AG04449 (cell line): ENCODE results near the gene CCDC171.

ENCODE experiments used
- CTCF ChIA-PET: fragments of 350-600 bp; formaldehyde crosslinking; extraction: SDS; loops from one replicate; lab custom pipeline; 2021; ENCODE audit warnings: antibody characterized with exemption; lab: Yijun Ruan, JAX
- POLR2A ChIA-PET: fragments of 400-600, 350-600 bp; formaldehyde crosslinking; extraction: SDS; loops from one replicate; lab custom pipeline; 2020; ENCODE audit warnings: antibody characterized with exemption, inconsistent platforms; lab: Yijun Ruan, JAX
- DNase-seq: peaks from one replicate; pipeline ENCODE4 v3.0.0-alpha.2; 2010; ENCODE audit warnings: low read depth, low spot score
- H3K4me3 ChIP-seq: 2 replicates; pipeline ENCODE4 v1.5.1; 2011; ENCODE audit warnings: low read depth, mild to moderate bottlenecking, control low read depth, low read length
- TF ChIP-seq, protein P1 (sequence below): IDR thresholded peaks from one replicate; pipeline ENCODE4 v1.5.1; 2011; ENCODE audit warnings: mild to moderate bottlenecking, moderate library complexity, low read length, control low read depth, inconsistent platforms; ENCODE audit not compliant: insufficient read depth; ENCODE audit errors: missing control alignments

CCDC171 gene

DNA sequence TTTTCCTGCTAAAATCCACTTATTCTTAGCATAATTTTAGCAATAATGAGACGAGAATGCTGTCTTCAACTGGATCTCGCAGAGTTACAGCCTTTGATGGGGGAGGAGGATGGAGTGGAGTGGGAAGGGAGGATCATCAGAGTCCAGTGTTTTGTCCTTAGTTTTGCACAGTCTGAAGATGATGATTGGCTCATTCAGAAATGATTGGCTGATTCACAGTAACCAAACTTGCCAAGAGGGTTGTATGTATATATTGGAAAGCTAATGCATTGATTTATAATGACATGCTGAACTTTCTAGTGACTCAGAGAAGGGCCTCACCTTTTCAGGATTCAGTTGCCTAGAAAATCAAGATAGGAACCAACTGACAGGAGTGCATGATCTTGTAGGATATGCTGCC lies 448.0 kb downstream of the CCDC171 start:
- DNase-seq, result no peak
- POLR2A ChIA-PET, result no interaction called here
- CTCF ChIA-PET, result no interaction called here
- no peak overlapping the region for H3K4me3 ChIP-seq
- TF ChIP-seq, protein P1, sequence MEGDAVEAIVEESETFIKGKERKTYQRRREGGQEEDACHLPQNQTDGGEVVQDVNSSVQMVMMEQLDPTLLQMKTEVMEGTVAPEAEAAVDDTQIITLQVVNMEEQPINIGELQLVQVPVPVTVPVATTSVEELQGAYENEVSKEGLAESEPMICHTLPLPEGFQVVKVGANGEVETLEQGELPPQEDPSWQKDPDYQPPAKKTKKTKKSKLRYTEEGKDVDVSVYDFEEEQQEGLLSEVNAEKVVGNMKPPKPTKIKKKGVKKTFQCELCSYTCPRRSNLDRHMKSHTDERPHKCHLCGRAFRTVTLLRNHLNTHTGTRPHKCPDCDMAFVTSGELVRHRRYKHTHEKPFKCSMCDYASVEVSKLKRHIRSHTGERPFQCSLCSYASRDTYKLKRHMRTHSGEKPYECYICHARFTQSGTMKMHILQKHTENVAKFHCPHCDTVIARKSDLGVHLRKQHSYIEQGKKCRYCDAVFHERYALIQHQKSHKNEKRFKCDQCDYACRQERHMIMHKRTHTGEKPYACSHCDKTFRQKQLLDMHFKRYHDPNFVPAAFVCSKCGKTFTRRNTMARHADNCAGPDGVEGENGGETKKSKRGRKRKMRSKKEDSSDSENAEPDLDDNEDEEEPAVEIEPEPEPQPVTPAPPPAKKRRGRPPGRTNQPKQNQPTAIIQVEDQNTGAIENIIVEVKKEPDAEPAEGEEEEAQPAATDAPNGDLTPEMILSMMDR, result no peak

DNA sequence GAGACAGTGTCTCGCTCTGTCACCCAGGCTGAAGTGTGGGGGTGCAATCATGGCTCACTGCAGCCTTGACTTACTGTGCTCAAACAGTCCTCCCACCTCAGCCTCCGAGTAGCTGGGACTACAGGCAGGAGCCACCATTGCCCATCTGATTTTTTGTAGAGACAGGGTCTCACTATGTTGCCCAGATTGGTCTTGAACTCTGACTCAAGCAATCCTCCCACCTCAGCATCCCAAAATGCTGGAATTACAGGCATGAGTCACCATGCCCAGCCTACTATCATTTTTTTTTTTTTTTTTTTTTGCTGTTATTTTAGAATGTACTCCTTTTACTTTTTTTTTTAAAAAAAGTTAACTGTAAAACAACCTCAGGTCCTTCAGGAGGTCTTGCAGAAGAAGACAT lies 449.0 kb downstream of the CCDC171 start:
- CTCF ChIA-PET, result interaction anchor here (1.1 to 1.3 kb wide), 2 partner anchors 11 to 26 kb away, joined by 4 read pairs; no protein-coding TSS in a partner anchor
- TF ChIP-seq, protein P1, result no peak
- DNase-seq, result no peak
- no peak overlapping the region for H3K4me3 ChIP-seq
- POLR2A ChIA-PET, result no interaction called here

DNA sequence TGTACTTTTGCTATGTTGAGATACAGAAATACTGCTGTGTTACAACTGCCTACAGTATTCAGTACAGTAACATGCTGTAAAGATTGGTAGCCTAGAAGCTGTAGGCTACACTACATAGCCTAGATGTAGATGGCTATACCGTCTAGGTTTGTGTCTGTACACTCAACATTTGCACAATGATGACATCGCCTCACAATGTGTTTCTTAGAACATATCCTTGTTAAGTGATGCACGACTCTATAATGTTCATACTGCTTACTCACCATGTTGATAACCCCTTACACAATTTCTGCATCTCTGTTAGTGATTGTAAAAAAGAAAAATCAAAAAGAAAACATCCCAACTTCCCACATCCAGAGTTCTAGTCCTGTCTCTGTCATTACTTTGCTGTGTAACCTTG lies 450.0 kb downstream of the CCDC171 start:
- no peak overlapping the region for H3K4me3 ChIP-seq
- DNase-seq, result no peak
- TF ChIP-seq, protein P1, result no peak
- POLR2A ChIA-PET, result no interaction called here
- CTCF ChIA-PET, result interaction anchor here (1.1 to 1.3 kb wide), 2 partner anchors 10 to 25 kb away, joined by 4 read pairs; no protein-coding TSS in a partner anchor

DNA sequence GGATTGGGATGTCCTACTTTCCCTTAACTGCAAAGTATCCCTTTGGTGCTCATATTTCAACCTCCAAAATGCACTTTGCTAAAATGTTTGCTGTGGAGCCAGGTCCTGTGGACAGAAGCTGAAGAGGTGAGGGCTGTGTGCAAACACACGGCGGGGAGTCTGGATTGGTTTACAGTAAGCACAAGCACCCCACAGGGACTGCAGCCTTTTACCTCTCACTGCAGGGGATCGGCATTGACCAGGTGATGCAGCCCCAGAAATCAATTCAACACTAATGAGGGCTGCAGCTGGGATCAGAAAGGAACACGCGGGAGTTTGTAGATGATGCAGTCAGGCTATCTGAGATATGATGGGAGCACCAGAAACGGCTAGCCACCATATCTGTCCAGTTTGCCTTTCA lies 450.9 kb downstream of the CCDC171 start:
- no peak overlapping the region for H3K4me3 ChIP-seq
- POLR2A ChIA-PET, result no interaction called here
- TF ChIP-seq, protein P1, result no peak
- CTCF ChIA-PET, result no interaction called here
- no peak for DNase-seq

DNA sequence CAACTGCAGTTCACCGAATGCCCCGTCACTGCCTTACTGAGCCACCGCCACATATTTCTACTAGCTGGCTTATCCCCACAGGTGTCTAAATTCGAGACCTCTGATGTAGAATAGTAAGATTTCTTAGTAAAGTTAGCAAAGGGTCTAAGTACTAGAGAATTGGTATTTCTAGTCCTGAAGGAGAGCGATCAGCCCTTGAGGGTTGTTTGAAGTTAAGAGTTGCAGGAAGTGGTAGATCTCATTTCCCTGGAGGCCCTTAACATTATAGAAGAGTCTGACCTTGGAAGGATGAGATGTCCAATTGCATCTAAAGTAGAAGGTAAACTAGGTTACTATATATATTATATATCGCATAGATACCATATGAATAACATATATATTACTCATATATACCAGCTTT lies 451.8 kb downstream of the CCDC171 start:
- no peak overlapping the region for H3K4me3 ChIP-seq
- ChIA-PET CTCF (no interaction called here), POLR2A (no interaction called here)
- no peak for DNase-seq
- TF ChIP-seq, protein P1, result no peak

DNA sequence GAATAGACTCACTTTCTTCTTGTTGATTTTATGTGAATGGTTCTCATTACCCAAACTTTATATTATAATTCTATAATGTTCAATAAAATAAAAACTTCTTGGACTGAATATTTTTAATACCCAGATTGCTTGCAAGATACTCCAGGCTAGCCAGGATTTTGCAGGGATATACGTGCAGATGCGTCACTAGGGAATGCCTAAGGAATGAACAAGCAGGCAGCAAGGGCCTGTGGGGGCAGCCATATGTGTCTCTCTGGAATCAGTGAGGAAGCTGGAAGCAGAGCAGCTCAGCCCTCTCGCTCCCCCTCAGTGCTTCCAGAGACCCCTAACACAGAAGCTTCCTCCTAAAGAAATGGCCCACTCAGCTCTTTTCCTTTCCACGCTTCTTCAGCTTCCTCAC lies 457.4 kb downstream of the CCDC171 start:
- ChIA-PET CTCF (no interaction called here), POLR2A (no interaction called here)
- TF ChIP-seq, protein P1, result no peak
- no peak overlapping the region for H3K4me3 ChIP-seq
- DNase-seq, result no peak
